ENCODE results near the gene MXD4.

The MXD4 gene

GRCh38 chr4:2261110-2261852 is 628 bp downstream of the MXD4 start:
- DNase-seq: peak; percentile 46

GRCh38 chr4:2260344-2261109 is 1.4 kb downstream of the MXD4 start:
- DNase-seq: no peak

- DNase-seq: no peak
Observed at GRCh38 chr4:2259541-2260343, 2.2 kb downstream of the MXD4 start.

- DNase-seq: no peak
Observed at GRCh38 chr4:2259036-2259540, 2.8 kb downstream of the MXD4 start.

GRCh38 chr4:2258091-2259035 is 3.5 kb downstream of the MXD4 start:
- no peak for DNase-seq

GRCh38 chr4:2257361-2258081 is 4.4 kb downstream of the MXD4 start:
- DNase-seq: no peak

GRCh38 chr4:2256781-2257191 is 5.1 kb downstream of the MXD4 start:
- DNase-seq: no peak

GRCh38 chr4:2256156-2256731 is 5.7 kb downstream of the MXD4 start:
- no peak for DNase-seq

- DNase-seq: no peak
Observed at GRCh38 chr4:2255501-2256155, 6.3 kb downstream of the MXD4 start.

- DNase-seq: no peak
Observed at GRCh38 chr4:2254665-2255500, 7.0 kb downstream of the MXD4 start.

- peak; percentile 0 for DNase-seq
Observed at GRCh38 chr4:2253160-2254084, 8.5 kb downstream of the MXD4 start.

GRCh38 chr4:2252530-2253091 is 9.3 kb downstream of the MXD4 start:
- no peak for DNase-seq

GRCh38 chr4:2251795-2252529 is 9.9 kb downstream of the MXD4 start:
- no peak for DNase-seq

- no peak for DNase-seq
Observed at GRCh38 chr4:2251073-2251794, 10.7 kb downstream of the MXD4 start.

- DNase-seq: no peak
Observed at GRCh38 chr4:2250357-2251072, 11.4 kb downstream of the MXD4 start.

All from activated effector memory CD4-positive, alpha-beta T cell treated with Interleukin-2 at 50 U/mL for 16 hours (primary cell).